CD14-positive monocyte (primary cell): ENCODE measurements around the gene BSG. TPM values are rescaled to one million over a fixed set of nuclear protein-coding genes. Genes with fewer than 3 reads are reported as not detected.

Experiments used
- DNase-seq, 3 donors: peaks; one replicate each; pipeline ENCODE4 v3.0.0-alpha.2; 2011 to 2022
- H2AFZ ChIP-seq: 2 replicates; pipeline ENCODE4 v1.6.0; 2012; ENCODE audit warnings: mild to moderate bottlenecking, low read depth, low read length, inconsistent platforms; ENCODE audit not compliant: insufficient read depth, poor library complexity, severe bottlenecking
- H3K27ac ChIP-seq, 2 donors: 1 replicate in 1 of 2; 2 replicates in 1 of 2; pipeline ENCODE4 v1.5.1; 2012 to 2013; ENCODE audit warnings: low read length in 2 of 2, control low read depth in 1 of 2, inconsistent platforms in 1 of 2, low read depth in 1 of 2, mild to moderate bottlenecking in 1 of 2
- H3K27me3 ChIP-seq, 2 donors: one replicate each; pipeline versions ENCODE4 v1.6.0 to v1.6.1; 2011 to 2013; ENCODE audit warnings: low read length in 2 of 2; ENCODE audit not compliant: control insufficient read depth in 2 of 2, insufficient read depth in 2 of 2
- H3K36me3 ChIP-seq, 2 donors: replicated peaks in 1 of 2; 1 replicate in 1 of 2; 2 replicates in 1 of 2; pipeline versions ENCODE4 v1.5.1 to v1.6.1; 2012 to 2013; ENCODE audit warnings: low read length in 2 of 2, control low read depth in 1 of 2, inconsistent platforms in 1 of 2, mild to moderate bottlenecking in 1 of 2; ENCODE audit not compliant: insufficient read depth in 2 of 2, control insufficient read depth in 1 of 2
- H3K4me1 ChIP-seq, 2 donors: 1 replicate in 1 of 2; 2 replicates in 1 of 2; pipeline versions ENCODE4 v1.5.1 to v1.6.1; 2012 to 2013; ENCODE audit warnings: low read length in 2 of 2, control low read depth in 1 of 2, inconsistent platforms in 1 of 2, mild to moderate bottlenecking in 1 of 2, moderate library complexity in 1 of 2; ENCODE audit not compliant: insufficient read depth in 2 of 2, control insufficient read depth in 1 of 2
- H3K4me2 ChIP-seq: replicated peaks from 2 replicates; pipeline ENCODE3; 2012; ENCODE audit warnings: low read length, moderate library complexity, mild to moderate bottlenecking; ENCODE audit not compliant: poor library complexity, severe bottlenecking; ENCODE audit errors: extremely low read depth
- H3K4me3 ChIP-seq, 3 experiments: fragments of 200-600 bp in 1 of 3; sonication (generic) in 1 of 3; replicated peaks in 1 of 3; 1 replicate in 2 of 3; 2 replicates in 1 of 3; pipeline ENCODE4 v1.5.1; 2011 to 2013; ENCODE audit warnings: low read length in 3 of 3, mild to moderate bottlenecking in 3 of 3, control low read depth in 2 of 3, low read depth in 2 of 3, inconsistent platforms in 1 of 3, moderate library complexity in 1 of 3
- H3K79me2 ChIP-seq: 2 replicates; pipeline ENCODE4 v1.6.0; 2012; ENCODE audit warnings: mild to moderate bottlenecking, control low read depth, inconsistent platforms, low read length, moderate library complexity; ENCODE audit not compliant: insufficient read depth
- H3K9ac ChIP-seq: 2 replicates; pipeline ENCODE4 v1.6.0; 2017; ENCODE audit warnings: low read length, mild to moderate bottlenecking; ENCODE audit not compliant: insufficient read depth, poor library complexity, severe bottlenecking
- H3K9me3 ChIP-seq, 2 donors: replicated peaks in 1 of 2; 1 replicate in 1 of 2; 2 replicates in 1 of 2; pipeline versions ENCODE4 v1.5.1 to v1.6.1; 2012 to 2013; ENCODE audit warnings: low read length in 2 of 2, control low read depth in 1 of 2; ENCODE audit not compliant: control insufficient read depth in 1 of 2, insufficient read depth in 1 of 2
- H4K20me1 ChIP-seq: 2 replicates; pipeline ENCODE4 v1.6.0; 2012; ENCODE audit warnings: mild to moderate bottlenecking, low read length, control low read depth, moderate library complexity; ENCODE audit not compliant: insufficient read depth
- H3K27ac Mint-ChIP-seq, 7 donors: one replicate each; pipeline ENCODE4 v1.8.0; 2020; ENCODE audit warnings: mild to moderate bottlenecking in 7 of 7, mixed read lengths in 7 of 7, moderate library complexity in 6 of 7, inconsistent platforms in 2 of 7
- H3K27me3 Mint-ChIP-seq, 3 donors: one replicate each; pipeline ENCODE4 v1.8.0; 2021 to 2022; ENCODE audit warnings: low read depth in 3 of 3, mild to moderate bottlenecking in 3 of 3, mixed read lengths in 3 of 3, moderate library complexity in 3 of 3, inconsistent platforms in 1 of 3
- H3K36me3 Mint-ChIP-seq, 2 donors: one replicate each; pipeline ENCODE4 v1.8.0; 2020; ENCODE audit warnings: mixed read lengths in 2 of 2, inconsistent platforms in 1 of 2, mild to moderate bottlenecking in 1 of 2
- H3K4me1 Mint-ChIP-seq: one replicate; pipeline ENCODE4 v1.8.0; 2020; ENCODE audit warnings: mild to moderate bottlenecking, mixed read lengths
- H3K4me3 Mint-ChIP-seq, 2 donors: one replicate each; pipeline ENCODE4 v1.8.0; 2020; ENCODE audit warnings: mild to moderate bottlenecking in 2 of 2, mixed read lengths in 2 of 2, moderate library complexity in 1 of 2
- H3K9me3 Mint-ChIP-seq, 7 donors: one replicate each; pipeline ENCODE4 v1.8.0; 2020 to 2022; ENCODE audit warnings: mixed read lengths in 7 of 7, mild to moderate bottlenecking in 6 of 7, moderate library complexity in 6 of 7, inconsistent platforms in 2 of 7
- CTCF ChIP-seq: fragments of 200-600 bp; IDR thresholded peaks from one replicate; pipeline ENCODE4 v1.8.0; 2022; ENCODE audit warnings: antibody characterized with exemption, mild to moderate bottlenecking
- WGBS: methylation state at CpG from one replicate; pipeline ENCODE4 v1.1.5; 2013; ENCODE audit warnings: missing lambda C conversion rate; ENCODE audit not compliant: insufficient coverage; 5-methylcytosine and 5-hydroxymethylcytosine counted together
- intact Hi-C, 2 donors: fragments of 100-400 bp; cut with micrococcal nuclease; formaldehyde crosslinking; loops; one replicate each; pipeline versions ENCODE4 v1.15.0 to v1.15.1; 2023
- polyA plus RNA-seq, 3 donors: library from polyadenylated mRNA; depleted of rRNA in 1 of 3; unstranded in 2 of 3; stranded (reverse) in 1 of 3; fragments of 300-500 nt in 2 of 3; fragments of >200 nt in 1 of 3; fragmentation: Illumina TruSeq in 2 of 3; gene quantifications; 1 replicate in 2 of 3; 2 replicates in 1 of 3; pipeline ENCODE4 v1.2.3, GENCODE V29; 2012 to 2021

Gene BSG
- polyA plus RNA-seq, 3 donors: 190 to 431 (median 364) TPM

- H4K20me1 ChIP-seq: no peaks in the 10 kb centered on the region
- H3K4me1 Mint-ChIP-seq: peaks cover 21% of the 10 kb centered on the region
- no peaks in the 10 kb centered on the region for H3K79me2 ChIP-seq
- H3K27ac ChIP-seq: no peak overlapping the region
- H3K36me3 Mint-ChIP-seq: peaks cover 6 to 7% of the 10 kb centered on the region in 2 donors
- no peak overlapping the region for H3K4me3 ChIP-seq
- H3K9ac ChIP-seq: no peak overlapping the region
- peaks cover 30 to 37% of the 10 kb centered on the region in 2 donors for H3K4me1 ChIP-seq
- H3K9me3 Mint-ChIP-seq: peaks cover 0 to 4% (median 0%) of the 10 kb centered on the region in 7 donors
- no peak for DNase-seq
- no peak overlapping the region for H3K27ac Mint-ChIP-seq
- peaks cover 0 to 34% of the 10 kb centered on the region in 2 donors for H3K27me3 ChIP-seq
- no peak overlapping the region for H3K4me2 ChIP-seq
- no peak overlapping the region for H2AFZ ChIP-seq
- peak overlapping the region in 1 of 2 donors; percentile 53 for H3K4me3 Mint-ChIP-seq
- no peak for TF ChIP-seq CTCF
- no peaks in the 10 kb centered on the region for H3K9me3 ChIP-seq
- WGBS: 79% methylated on average over 33 of the region's 33 CpGs
- intact Hi-C loops: no loop called here
- H3K36me3 ChIP-seq: peaks cover under 1 to 3% of the 10 kb centered on the region in 2 donors
- H3K27me3 Mint-ChIP-seq: peaks cover 25 to 59% (median 25%) of the 10 kb centered on the region in 3 donors
These were observed 40.5 kb downstream of the BSG start for GRCh38 chr19:612941-613340.

GRCh38 chr19:613732-614567 lies 41.6 kb downstream of the BSG start:
- no peak overlapping the region for H3K27ac ChIP-seq
- DNase-seq: no peak
- no peaks in the 10 kb centered on the region for H3K9me3 ChIP-seq
- Mint-ChIP-seq H3K27me3 (peaks cover 25 to 59% (median 27%) of the 10 kb centered on the region in 3 donors), H3K36me3 (peaks cover 16 to 17% of the 10 kb centered on the region in 2 donors), H3K27ac (no peak overlapping the region), H3K9me3 (peaks cover 0 to 4% (median 1%) of the 10 kb centered on the region in 7 donors), H3K4me1 (peaks cover 18% of the 10 kb centered on the region), H3K4me3 (peak overlapping the region in 1 of 2 donors; percentile 73)
- no peaks in the 10 kb centered on the region for H3K79me2 ChIP-seq
- peaks cover 0 to 34% of the 10 kb centered on the region in 2 donors for H3K27me3 ChIP-seq
- peaks cover 11 to 12% of the 10 kb centered on the region in 2 donors for H3K36me3 ChIP-seq
- no peak overlapping the region for H3K4me2 ChIP-seq
- no peak for TF ChIP-seq CTCF
- H3K4me3 ChIP-seq: no peak overlapping the region
- no peaks in the 10 kb centered on the region for H4K20me1 ChIP-seq
- no peak overlapping the region for H3K9ac ChIP-seq
- intact Hi-C loops: no loop called here
- H3K4me1 ChIP-seq: peaks cover 22 to 27% of the 10 kb centered on the region in 2 donors
- 81% methylated on average over 53 of the region's 54 CpGs for WGBS
- no peak overlapping the region for H2AFZ ChIP-seq
